Measurements from ENCODE around the gene NBDY.

DNA sequence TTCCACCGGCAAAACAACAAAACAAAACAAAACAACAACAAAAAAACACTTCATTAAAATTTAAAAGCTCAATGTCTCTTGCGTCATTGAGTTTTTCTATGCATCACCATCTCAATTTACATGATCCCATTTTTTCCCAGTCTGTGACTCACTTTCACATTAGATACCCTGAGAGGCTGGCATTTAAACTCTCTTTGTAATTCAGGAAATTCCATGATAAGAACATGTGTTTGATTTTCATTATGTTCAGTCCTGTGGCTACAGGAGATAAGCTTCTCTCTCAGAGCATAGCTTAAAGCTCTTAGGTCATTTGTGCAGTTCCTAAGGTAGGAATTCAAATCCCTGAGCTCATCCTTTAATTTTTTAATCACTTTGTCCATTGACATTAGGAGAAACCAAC is 104.6 kb downstream of the NBDY start:
- TF ChIP-seq, protein P1, sequence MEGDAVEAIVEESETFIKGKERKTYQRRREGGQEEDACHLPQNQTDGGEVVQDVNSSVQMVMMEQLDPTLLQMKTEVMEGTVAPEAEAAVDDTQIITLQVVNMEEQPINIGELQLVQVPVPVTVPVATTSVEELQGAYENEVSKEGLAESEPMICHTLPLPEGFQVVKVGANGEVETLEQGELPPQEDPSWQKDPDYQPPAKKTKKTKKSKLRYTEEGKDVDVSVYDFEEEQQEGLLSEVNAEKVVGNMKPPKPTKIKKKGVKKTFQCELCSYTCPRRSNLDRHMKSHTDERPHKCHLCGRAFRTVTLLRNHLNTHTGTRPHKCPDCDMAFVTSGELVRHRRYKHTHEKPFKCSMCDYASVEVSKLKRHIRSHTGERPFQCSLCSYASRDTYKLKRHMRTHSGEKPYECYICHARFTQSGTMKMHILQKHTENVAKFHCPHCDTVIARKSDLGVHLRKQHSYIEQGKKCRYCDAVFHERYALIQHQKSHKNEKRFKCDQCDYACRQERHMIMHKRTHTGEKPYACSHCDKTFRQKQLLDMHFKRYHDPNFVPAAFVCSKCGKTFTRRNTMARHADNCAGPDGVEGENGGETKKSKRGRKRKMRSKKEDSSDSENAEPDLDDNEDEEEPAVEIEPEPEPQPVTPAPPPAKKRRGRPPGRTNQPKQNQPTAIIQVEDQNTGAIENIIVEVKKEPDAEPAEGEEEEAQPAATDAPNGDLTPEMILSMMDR (IDR thresholded peaks at IDR 0.05; ENCODE audit: low read depth, low read length): no peak
- no peak for TF ChIP-seq POLR2A (IDR thresholded peaks at IDR 0.05; ENCODE audit: extremely low read depth, insufficient read length)
- TF ChIP-seq, protein P2, sequence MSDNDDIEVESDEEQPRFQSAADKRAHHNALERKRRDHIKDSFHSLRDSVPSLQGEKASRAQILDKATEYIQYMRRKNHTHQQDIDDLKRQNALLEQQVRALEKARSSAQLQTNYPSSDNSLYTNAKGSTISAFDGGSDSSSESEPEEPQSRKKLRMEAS (IDR thresholded peaks at IDR 0.05; ENCODE audit: low read depth, low read length): no peak
- no peak for TF ChIP-seq MYC (IDR thresholded peaks at IDR 0.05; ENCODE audit: low read depth, low read length)

Data from NB4 (cell line).